Neural crest cell (in vitro differentiated cells): ENCODE data around the gene ELL. TPM values are rescaled to one million over a fixed set of nuclear protein-coding genes. Genes with fewer than 3 reads are reported as not detected.

Experiments used
- DNase-seq: peaks from one replicate; pipeline ENCODE4 v3.0.0; 2021; ENCODE audit warnings: low read depth, mixed read lengths, low spot score
- H3K27ac Mint-ChIP-seq: one replicate; pipeline ENCODE4 v1.8.0; 2021; ENCODE audit warnings: mild to moderate bottlenecking, mixed read lengths; ENCODE audit not compliant: unreplicated experiment
- H3K27me3 Mint-ChIP-seq: 2 replicates; pipeline ENCODE4 v1.8.0; 2021; ENCODE audit warnings: low read depth, mild to moderate bottlenecking, mixed read lengths
- H3K36me3 Mint-ChIP-seq: 2 replicates; pipeline ENCODE4 v1.8.0; 2021; ENCODE audit warnings: low read depth, mild to moderate bottlenecking, mixed read lengths
- H3K4me1 Mint-ChIP-seq: 2 replicates; pipeline ENCODE4 v1.8.0; 2021; ENCODE audit warnings: mixed read lengths
- H3K4me3 Mint-ChIP-seq: one replicate; pipeline ENCODE4 v1.8.0; 2021; ENCODE audit warnings: mild to moderate bottlenecking, mixed read lengths
- H3K9me3 Mint-ChIP-seq: 2 replicates; pipeline ENCODE4 v1.8.0; 2021; ENCODE audit warnings: mixed read lengths
- CTCF ChIP-seq: fragments of 200-600 bp; sonication (generic); conservative IDR thresholded peaks from 2 replicates; pipeline ENCODE4 v1.5.0; 2021; ENCODE audit warnings: antibody characterized with exemption, mild to moderate bottlenecking
- total RNA-seq: library from RNA; stranded (reverse); gene quantifications from 2 replicates; pipeline ENCODE4 v1.2.1, GENCODE V29; 2021

ELL gene
- total RNA-seq, 1 donor from 2014 or later: 11.1 TPM

DNA sequence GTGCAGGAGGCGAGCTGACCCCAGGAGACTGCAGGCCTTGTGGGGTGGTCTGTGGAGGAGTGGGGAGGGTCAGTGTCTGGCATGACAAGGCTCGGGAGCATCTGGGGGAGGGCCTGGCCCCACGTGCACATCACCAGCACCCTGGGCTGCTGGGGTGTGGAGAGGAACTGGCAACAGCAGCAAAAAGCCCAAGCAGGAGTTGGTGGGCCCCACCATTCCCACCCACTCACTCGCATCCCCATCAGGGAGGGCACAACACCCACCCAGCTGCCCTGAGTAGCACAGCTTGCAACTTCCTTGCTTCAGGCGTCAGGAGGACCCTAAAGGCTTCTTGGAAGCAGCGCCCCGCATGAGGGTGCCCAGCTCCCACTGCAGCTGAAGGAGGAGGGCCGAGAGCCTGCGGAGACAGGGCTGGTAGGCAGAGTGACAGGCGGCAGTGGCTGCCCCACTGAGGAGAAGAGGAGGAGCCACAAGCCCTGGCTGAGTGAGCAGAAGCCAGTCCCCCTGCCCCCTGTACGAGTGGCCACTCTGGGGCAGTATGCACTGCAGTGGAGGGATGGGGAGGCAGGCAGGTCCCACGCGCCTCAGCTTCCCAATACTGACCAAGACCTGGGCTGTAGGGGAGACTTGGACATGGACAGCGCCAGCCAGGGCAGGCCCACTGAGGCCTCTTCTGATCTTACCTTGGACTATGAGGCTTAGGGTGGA lies 26.5 kb downstream of the ELL start:
- peak overlapping the region; percentile 27 for H3K27ac Mint-ChIP-seq

DNA sequence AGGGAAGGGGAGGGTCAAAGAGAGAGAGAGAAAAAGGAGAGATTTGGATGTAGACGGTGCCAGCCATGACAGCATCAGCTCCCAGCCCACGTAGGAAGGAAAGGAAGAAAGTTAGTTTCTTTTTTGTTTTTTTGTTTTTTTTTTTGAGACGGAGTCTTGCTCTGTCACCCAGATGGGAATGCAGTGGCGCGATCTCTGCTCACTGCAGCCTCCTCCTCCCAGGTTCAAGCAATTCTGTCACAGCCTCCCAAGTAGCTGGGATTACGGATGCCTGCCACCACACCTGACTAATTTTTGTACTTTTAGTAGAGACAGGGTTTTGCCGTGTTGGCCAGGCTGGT lies 27.6 kb downstream of the ELL start:
- Mint-ChIP-seq H3K9me3 (no peaks in the 10 kb centered on the region), H3K4me3 (no peak overlapping the region), H3K36me3 (no peaks in the 10 kb centered on the region), H3K27me3 (no peaks in the 10 kb centered on the region), H3K4me1 (peaks cover 13% of the 10 kb centered on the region), H3K27ac (no peak overlapping the region)
- no peak for DNase-seq
- no peak for TF ChIP-seq CTCF

More for the DNA sequence above, 26.5 kb downstream of the ELL start:
- Mint-ChIP-seq H3K9me3 (no peaks in the 10 kb centered on the region), H3K27me3 (no peaks in the 10 kb centered on the region), H3K4me3 (no peak overlapping the region), H3K4me1 (peaks cover 13% of the 10 kb centered on the region), H3K36me3 (no peaks in the 10 kb centered on the region)
- DNase-seq: no peak
- no peak for TF ChIP-seq CTCF

DNA sequence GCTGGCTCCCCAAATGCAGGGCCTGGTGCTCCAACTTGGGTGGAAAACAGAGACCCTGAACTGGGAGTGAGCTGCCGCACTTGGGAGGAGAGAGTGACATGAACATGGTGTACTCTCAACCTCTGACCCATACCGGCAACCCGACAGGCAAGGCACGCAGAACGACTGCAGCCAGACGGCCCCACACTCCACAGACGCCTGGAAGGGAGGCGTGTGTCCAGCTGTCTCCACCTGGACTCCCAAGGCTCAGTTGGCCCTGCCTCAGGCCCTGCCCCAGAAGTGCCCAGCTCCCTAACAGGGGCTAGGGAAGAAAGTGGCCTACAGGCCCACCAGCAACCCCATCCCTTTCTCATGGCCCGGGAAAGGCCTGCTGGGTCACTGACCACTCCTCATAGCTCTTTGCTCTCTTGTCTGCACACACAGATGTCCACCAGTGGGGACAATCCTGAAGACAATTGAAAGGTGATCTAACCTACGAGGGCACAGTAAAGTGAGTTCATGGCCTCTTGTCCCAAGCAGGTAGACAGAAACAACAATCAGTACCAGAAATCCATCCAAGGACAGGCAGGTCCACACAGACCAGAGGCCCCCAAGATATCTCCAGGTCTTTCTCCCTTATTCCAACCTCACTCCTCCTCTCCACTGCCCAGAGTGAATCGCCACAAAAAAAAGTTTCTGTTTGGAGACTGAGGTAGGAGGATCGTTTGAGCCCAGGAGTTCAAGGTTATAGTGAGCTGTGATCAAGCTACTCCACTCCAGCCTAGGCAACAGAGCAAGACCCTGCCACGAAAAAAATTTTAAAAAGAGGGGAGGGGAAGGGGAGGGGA lies 28.2 kb downstream of the ELL start:
- H3K9me3 Mint-ChIP-seq: no peaks in the 10 kb centered on the region
- H3K27me3 Mint-ChIP-seq: no peaks in the 10 kb centered on the region
- no peak overlapping the region for H3K4me3 Mint-ChIP-seq
- DNase-seq: no peak
- peak overlapping the region; percentile 75 for H3K27ac Mint-ChIP-seq
- no peaks in the 10 kb centered on the region for H3K36me3 Mint-ChIP-seq
- TF ChIP-seq CTCF: no peak
- peaks cover 18% of the 10 kb centered on the region for H3K4me1 Mint-ChIP-seq

- Mint-ChIP-seq H3K9me3 (no peaks in the 10 kb centered on the region), H3K27ac (no peak overlapping the region), H3K27me3 (no peaks in the 10 kb centered on the region), H3K4me3 (no peak overlapping the region), H3K36me3 (no peaks in the 10 kb centered on the region), H3K4me1 (peaks cover 18% of the 10 kb centered on the region)
- DNase-seq: no peak
- no peak for TF ChIP-seq CTCF
Observed at GRCh38 chr19:18491995-18492953, 29.6 kb downstream of the ELL start.

DNA sequence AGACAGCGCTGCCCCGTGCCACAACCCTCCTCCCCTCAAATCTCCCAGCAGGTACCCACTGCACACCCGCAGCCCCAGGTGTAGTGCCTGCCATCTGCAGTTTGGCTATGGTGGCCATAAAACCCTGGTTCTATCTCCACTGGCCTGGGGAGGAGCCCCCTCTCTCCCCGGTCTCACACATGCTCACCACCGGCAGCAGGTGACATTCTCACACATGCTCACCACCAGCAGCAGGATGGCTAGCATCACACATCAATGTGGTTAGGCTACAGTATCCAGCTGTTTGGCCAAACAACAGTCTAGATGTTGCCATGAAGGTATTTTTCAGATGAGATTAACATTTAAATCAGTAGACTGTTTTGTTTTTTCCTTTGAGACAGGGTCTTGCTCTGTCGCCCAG lies 31.1 kb downstream of the ELL start:
- no peak for TF ChIP-seq CTCF

More for the DNA sequence above, 31.1 kb downstream of the ELL start:
- DNase-seq: no peak
- Mint-ChIP-seq H3K9me3 (no peaks in the 10 kb centered on the region), H3K4me1 (peaks cover 26% of the 10 kb centered on the region), H3K4me3 (no peak overlapping the region), H3K27me3 (no peaks in the 10 kb centered on the region), H3K36me3 (no peaks in the 10 kb centered on the region), H3K27ac (no peak overlapping the region)
